ENCODE results near the gene DBF4. TPM values are rescaled to one million over a fixed set of nuclear protein-coding genes. Genes with fewer than 3 reads are reported as not detected.
"Not testable (repeated sequence)": the region's sequence is repeated elsewhere in the genome, so short reads cannot be mapped to it uniquely, and the experiment has no call there.

Gene DBF4
- polyA plus RNA-seq, 1 of the 3 experiments (the other 2 are of a cell fraction), result 7.6 TPM

DNA sequence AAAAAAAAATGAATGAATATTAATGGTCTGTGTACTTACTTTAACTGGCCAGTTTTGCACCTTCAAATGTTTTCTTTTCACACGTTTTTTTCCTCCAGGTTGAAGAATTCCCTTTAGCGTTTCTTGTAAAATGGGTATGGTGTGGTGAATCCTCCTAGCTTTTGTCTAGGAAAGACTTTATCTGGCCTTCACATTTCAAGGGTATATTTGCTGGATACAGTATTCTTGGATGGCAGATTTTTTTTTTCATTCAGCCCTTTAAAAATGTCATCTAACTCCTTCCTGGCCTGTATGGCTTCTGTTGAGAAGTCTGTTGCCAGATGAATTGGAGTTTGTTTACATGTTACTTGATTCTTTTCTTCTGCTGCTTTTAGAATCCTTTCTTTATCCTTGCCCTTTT, 10.2 kb upstream of the DBF4 start:
- 0 out of 2 replicates have a peak, but pooled peaks cover 3% of the 10 kb centered on the region for H3K9me2 ChIP-seq
- no peak overlapping the region for H3K9ac ChIP-seq
- DNase-seq, result no peak
- H2AFZ ChIP-seq (ENCODE audit: low read depth), result no peak overlapping the region
- no peaks in the 10 kb centered on the region for H3F3A ChIP-seq (replicated peaks; ENCODE audit: insufficient read depth)
- H3K79me2 ChIP-seq (ENCODE audit: insufficient read depth), result peaks cover 35% of the 10 kb centered on the region
- 88% methylated on average over 2 of the region's 2 CpGs for WGBS (ENCODE audit: low lambda C conversion rate)
- no peaks in the 10 kb centered on the region for H3K4me1 ChIP-seq (ENCODE audit: control insufficient read depth in 1 of 2, insufficient read depth in 2 of 2, low read depth in 1 of 2, low read length in 1 of 2)
- peaks cover 3 to 28% of the 10 kb centered on the region in 2 experiments for H3K36me3 ChIP-seq (replicated peaks in 1 of 2; ENCODE audit: control insufficient read depth in 1 of 2, insufficient read depth in 2 of 2, low read length in 1 of 2)
- peaks cover 14% of the 10 kb centered on the region; the same call in 1 of the 2 replicates for H3K9me3 ChIP-seq
- H3K27me3 ChIP-seq (ENCODE audit: insufficient read depth), result no peaks in the 10 kb centered on the region
- no peak overlapping the region for H3K27ac ChIP-seq (ENCODE audit: low read depth in 2 of 2, low read length in 1 of 2)
- H3K4me3 ChIP-seq (ENCODE audit: low read depth in 2 of 2, low read length in 1 of 2), result no peak overlapping the region
- ChIA-PET POLR2A (no interaction called here), CTCF (no interaction called here)
- no peaks in the 10 kb centered on the region for H4K20me1 ChIP-seq (ENCODE audit: insufficient read depth)
- TF ChIP-seq RCOR1 (IDR thresholded peaks at IDR 0.05; ENCODE audit: low read length) (no peak), REST (IDR thresholded peaks at IDR 0.05; ENCODE audit: low read depth, low read length) (no peak)
- H3K4me2 ChIP-seq, result no peak overlapping the region

GRCh38 chr7:87866533-87866932, 9.8 kb upstream of the DBF4 start:
- H3K79me2 ChIP-seq (ENCODE audit: insufficient read depth), result peaks cover 40% of the 10 kb centered on the region
- H3K27ac ChIP-seq (ENCODE audit: low read depth in 2 of 2, low read length in 1 of 2); H3K27me3 ChIP-seq (ENCODE audit: insufficient read depth); H3K9ac ChIP-seq; DNase-seq; H3K9me2 ChIP-seq; H3F3A ChIP-seq (replicated peaks; ENCODE audit: insufficient read depth); CTCF ChIA-PET; H2AFZ ChIP-seq (ENCODE audit: low read depth); H3K4me1 ChIP-seq (ENCODE audit: control insufficient read depth in 1 of 2, insufficient read depth in 2 of 2, low read depth in 1 of 2, low read length in 1 of 2); POLR2A ChIA-PET; H3K4me3 ChIP-seq (ENCODE audit: low read depth in 2 of 2, low read length in 1 of 2); H4K20me1 ChIP-seq (ENCODE audit: insufficient read depth); H3K4me2 ChIP-seq: not testable (repeated sequence)
- 99% methylated on average over 6 of the region's 6 CpGs for WGBS (ENCODE audit: low lambda C conversion rate)
- peaks cover 14% of the 10 kb centered on the region; the same call in 1 of the 2 replicates for H3K9me3 ChIP-seq
- peaks cover 6 to 32% of the 10 kb centered on the region in 2 experiments for H3K36me3 ChIP-seq (replicated peaks in 1 of 2; ENCODE audit: control insufficient read depth in 1 of 2, insufficient read depth in 2 of 2, low read length in 1 of 2)

DNA sequence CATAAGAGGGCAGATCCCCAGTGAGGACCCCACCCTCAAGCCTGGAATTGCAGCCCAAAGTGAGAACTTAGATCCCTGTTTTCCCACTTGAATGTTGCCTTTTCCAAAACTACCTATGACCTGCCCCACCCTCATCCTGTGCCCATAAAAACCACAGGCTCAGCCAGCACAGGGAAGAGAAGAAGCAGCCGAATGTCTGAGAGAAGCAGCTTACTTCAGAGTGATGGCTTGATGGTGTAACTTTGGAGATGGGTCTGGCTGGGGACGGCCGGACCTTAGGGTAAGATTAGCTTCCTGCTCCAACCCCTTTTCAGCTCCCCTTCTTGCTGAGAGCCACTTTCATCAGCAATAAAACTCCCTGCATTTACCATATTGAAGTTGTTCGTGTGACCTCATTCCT, 5.8 kb upstream of the DBF4 start:
- Histone ChIP-seq H3F3A (replicated peaks; ENCODE audit: insufficient read depth) (peaks cover under 1% of the 10 kb centered on the region), H3K27ac (ENCODE audit: low read depth in 2 of 2, low read length in 1 of 2) (no peak overlapping the region), H3K9ac (no peak overlapping the region), H3K27me3 (ENCODE audit: insufficient read depth) (no peaks in the 10 kb centered on the region), H2AFZ (ENCODE audit: low read depth) (no peak overlapping the region), H3K9me3 (peaks cover 18% of the 10 kb centered on the region; the same call in 1 of the 2 replicates), H3K4me1 (ENCODE audit: control insufficient read depth in 1 of 2, insufficient read depth in 2 of 2, low read depth in 1 of 2, low read length in 1 of 2) (peaks cover 0 to 10% of the 10 kb centered on the region in 2 experiments; a peak in 1 of 4 replicates), H3K4me3 (ENCODE audit: low read depth in 2 of 2, low read length in 1 of 2) (no peak overlapping the region; a peak in 1 of 4 replicates), H3K9me2 (no peaks in the 10 kb centered on the region), H3K4me2 (no peak overlapping the region), H3K79me2 (ENCODE audit: insufficient read depth) (peaks cover 77% of the 10 kb centered on the region), H4K20me1 (ENCODE audit: insufficient read depth) (no peaks in the 10 kb centered on the region), H3K36me3 (replicated peaks in 1 of 2; ENCODE audit: control insufficient read depth in 1 of 2, insufficient read depth in 2 of 2, low read length in 1 of 2) (peaks cover 8 to 31% of the 10 kb centered on the region in 2 experiments)
- no peak for TF ChIP-seq GATA2 (CRISPR knock-in tag; IDR thresholded peaks at IDR 0.05)
- no peak for TF ChIP-seq EZH2phosphoT487 (IDR thresholded peaks at IDR 0.05; ENCODE audit: borderline replicate concordance, low read depth)
- TF ChIP-seq REST (IDR thresholded peaks at IDR 0.05; ENCODE audit: low read depth, low read length), result no peak
- TF ChIP-seq POLR2AphosphoS5 (IDR thresholded peaks at IDR 0.05; ENCODE audit: low read depth, low read length), result no peak
- TF ChIP-seq SMC3 (IDR thresholded peaks at IDR 0.05; ENCODE audit: low read depth, low read length), result no peak
- TF ChIP-seq TEAD4 (IDR thresholded peaks at IDR 0.05; ENCODE audit: borderline replicate concordance, insufficient read depth), result no peak
- no peak for TF ChIP-seq IRF3 (IDR thresholded peaks at IDR 0.05; ENCODE audit: low read depth, low read length)
- TF ChIP-seq RAD21 (IDR thresholded peaks at IDR 0.05; ENCODE audit: low read length), result no peak
- WGBS (ENCODE audit: low lambda C conversion rate), result 93% methylated on average over 4 of the region's 4 CpGs
- ChIA-PET CTCF (interaction anchor here (0.8 to 2.1 kb wide), 6 partner anchors 14 to 372 kb away, joined by 3 to 8 read pairs (median 3); no protein-coding TSS in a partner anchor), POLR2A (no interaction called here)
- DNase-seq, result no peak
